Suppressor macrophage (primary cell): ENCODE data around the gene RNPEPL1.
"Not testable (repeated sequence)": the region's sequence is repeated elsewhere in the genome, so short reads cannot be mapped to it uniquely, and the experiment has no call there.

Source experiments
- DNase-seq, 4 experiments: peaks; one replicate each; pipeline ENCODE4 v3.0.0-alpha.2; 2020 to 2022

The RNPEPL1 gene

GRCh38 chr2:240539101-240539500, 29.2 kb upstream of the RNPEPL1 start:
- not testable (repeated sequence) for DNase-seq

DNA sequence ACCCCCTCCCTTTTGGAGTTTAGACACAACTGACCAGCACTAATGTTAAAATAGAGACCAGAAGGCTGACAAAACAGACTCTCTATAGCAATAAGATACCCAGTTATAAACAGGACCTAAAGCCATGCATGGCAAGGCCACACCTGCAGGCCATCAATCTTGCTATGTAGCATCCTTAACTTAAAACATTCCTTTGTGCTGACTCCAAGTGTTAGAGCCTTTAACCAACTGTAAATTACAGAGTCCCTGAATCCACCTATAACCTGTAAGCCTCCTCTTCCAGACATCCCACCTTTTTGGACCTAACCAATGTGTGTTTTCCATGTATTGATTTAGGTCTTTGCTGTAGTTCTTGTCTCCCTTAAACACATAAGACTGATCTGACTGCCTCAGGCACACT, 28.4 kb upstream of the RNPEPL1 start:
- no peak for DNase-seq

- DNase-seq = no peak
Observed at GRCh38 chr2:240551288-240551687, 17.0 kb upstream of the RNPEPL1 start.

- no peak for DNase-seq
Observed at GRCh38 chr2:240551811-240552210, 16.5 kb upstream of the RNPEPL1 start.

DNA sequence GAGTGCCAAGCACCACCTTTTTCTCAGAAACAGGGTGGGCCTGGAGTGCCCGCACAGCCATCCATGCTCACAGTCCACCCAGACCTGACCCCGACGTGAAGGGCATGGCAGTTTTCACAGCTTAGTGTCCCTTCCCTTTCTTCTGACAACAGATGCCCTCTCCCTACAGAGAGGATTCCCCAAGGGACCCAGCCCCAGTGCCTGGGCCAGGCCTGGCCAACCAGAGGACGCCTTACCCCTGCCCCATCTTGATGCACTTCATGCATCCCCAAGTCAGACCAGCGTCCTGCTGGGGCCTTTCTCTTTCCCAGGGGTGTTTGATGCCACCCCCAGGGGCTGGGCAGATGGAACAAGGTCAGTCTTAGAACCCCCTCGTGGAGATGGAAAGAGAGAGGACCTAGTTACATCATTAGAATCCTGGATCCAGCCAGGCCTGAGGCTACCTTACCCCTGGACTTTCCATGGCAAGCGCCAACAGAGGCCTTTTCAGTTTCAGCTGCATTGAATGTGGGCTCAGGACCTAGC, 14.3 kb upstream of the RNPEPL1 start:
- no peak for DNase-seq

- no peak for DNase-seq
Observed at GRCh38 chr2:240554767-240555493, 13.4 kb upstream of the RNPEPL1 start.

- DNase-seq = no peak
Observed at GRCh38 chr2:240555541-240556250, 12.6 kb upstream of the RNPEPL1 start.

DNA sequence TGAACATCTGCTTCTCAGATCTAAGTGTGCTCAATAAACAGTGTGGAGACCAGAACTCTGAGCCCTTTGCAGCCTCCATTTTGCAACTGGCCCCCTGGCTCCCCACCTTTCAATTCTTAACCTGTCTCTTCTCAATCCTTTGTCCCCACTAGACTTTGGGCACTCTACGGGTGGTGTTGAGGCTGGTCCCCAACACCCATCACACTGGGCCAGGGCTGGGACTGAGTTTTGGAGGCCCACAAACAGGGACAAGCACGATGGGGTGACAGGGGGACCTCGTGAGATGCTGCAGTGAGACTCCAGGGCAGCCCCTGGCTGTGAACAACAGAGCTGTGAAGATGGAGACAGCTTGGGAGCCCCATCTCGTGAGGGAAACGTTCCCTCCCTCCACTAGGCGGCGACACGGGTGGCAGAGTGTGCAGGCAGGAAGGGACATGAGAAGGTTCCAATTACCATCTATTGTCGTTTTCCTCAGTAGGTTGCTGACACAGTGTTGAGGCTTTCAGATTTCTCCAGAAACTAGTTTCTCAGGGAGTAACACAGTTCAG, 11.7 kb upstream of the RNPEPL1 start:
- DNase-seq = peak; percentile 33 to 71 (median 52)

GRCh38 chr2:240557101-240557751, 11.1 kb upstream of the RNPEPL1 start:
- DNase-seq = no peak

GRCh38 chr2:240557808-240558207, 10.5 kb upstream of the RNPEPL1 start, which contains the start of gene ANKMY1:
Gene ANKMY1, minus strand, starts transcription at chr2:240557988. Its CDS starts 653 bp downstream, at chr2:240557335.
- DNase-seq = peak; percentile 69 to 90 (median 76)

DNA sequence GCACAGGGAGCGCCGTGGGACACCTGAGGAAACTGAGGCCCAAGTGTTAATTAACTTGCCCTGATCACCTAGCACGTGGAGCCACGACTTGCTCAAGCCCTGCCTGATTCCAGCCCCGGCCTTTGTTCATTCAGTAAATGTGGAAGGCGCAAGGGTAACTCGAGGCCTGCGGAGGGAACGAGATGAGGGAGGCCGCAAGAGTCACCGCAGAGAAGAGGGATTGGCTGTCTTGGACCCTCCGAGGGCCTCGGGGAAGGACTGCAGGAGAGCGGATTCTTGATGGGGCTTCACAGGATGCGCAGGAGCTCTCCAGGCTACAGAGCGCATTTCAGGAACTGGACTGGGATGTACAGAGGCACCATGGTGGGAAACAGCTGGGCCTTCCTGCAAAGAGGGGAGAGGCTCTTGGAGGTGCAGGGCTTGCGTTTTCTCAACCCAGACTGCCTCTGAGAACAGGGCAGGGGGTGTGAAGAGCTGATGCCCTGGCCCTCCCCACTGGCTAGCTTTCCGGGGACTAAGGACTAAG, 10.0 kb upstream of the RNPEPL1 start:
- DNase-seq = no peak

- no peak for DNase-seq
Observed at GRCh38 chr2:240559286-240559685, 9.0 kb upstream of the RNPEPL1 start.

- DNase-seq = peak; percentile 98 to 99 (median 98)
Observed at GRCh38 chr2:240560084-240560479, 8.2 kb upstream of the RNPEPL1 start, which contains the start of gene DUSP28. Gene DUSP28, plus strand, starts transcription at chr2:240560357. Its CDS starts 328 bp downstream, at chr2:240560685.

DNA sequence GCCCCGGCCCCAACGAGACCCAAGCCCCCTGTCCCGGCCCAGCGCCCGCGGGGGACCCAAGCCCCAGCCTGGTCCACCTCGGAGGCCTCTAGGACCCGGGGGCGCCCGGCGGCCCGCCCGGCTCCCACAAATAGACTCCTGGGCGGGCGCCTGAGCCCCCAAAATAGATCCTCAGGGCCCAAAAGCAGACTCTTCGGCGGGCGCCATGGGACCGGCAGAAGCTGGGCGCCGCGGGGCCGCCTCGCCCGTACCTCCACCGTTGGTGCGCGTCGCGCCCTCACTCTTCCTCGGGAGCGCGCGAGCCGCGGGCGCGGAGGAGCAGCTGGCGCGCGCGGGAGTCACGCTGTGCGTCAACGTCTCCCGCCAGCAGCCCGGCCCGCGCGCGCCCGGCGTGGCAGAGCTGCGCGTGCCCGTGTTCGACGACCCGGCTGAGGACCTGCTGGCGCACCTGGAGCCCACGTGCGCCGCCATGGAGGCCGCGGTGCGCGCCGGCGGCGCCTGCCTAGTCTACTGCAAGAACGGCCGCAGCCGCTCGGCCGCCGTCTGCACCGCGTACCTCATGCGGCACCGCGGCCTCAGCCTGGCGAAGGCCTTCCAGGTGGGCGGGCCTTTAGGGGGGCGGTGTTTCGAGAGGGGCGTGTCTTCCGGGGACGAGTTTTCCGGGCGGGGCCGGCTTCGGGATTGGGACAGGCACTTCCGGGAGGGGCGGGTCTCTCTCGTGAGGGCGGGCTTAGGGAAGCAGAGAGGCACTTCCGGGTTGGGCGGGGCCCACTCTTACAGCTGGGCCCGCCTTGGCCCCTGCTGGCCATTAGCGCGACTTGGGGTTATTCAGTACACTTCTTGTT, 7.6 kb upstream of the RNPEPL1 start:
- peak; percentile 99 to 100 (median 99) for DNase-seq

- peak; percentile 71 to 90 (median 80) for DNase-seq
Observed at GRCh38 chr2:240561325-240561971, 6.8 kb upstream of the RNPEPL1 start.

- DNase-seq = not testable (repeated sequence)
Observed at GRCh38 chr2:240563231-240563630, 5.1 kb upstream of the RNPEPL1 start.

DNA sequence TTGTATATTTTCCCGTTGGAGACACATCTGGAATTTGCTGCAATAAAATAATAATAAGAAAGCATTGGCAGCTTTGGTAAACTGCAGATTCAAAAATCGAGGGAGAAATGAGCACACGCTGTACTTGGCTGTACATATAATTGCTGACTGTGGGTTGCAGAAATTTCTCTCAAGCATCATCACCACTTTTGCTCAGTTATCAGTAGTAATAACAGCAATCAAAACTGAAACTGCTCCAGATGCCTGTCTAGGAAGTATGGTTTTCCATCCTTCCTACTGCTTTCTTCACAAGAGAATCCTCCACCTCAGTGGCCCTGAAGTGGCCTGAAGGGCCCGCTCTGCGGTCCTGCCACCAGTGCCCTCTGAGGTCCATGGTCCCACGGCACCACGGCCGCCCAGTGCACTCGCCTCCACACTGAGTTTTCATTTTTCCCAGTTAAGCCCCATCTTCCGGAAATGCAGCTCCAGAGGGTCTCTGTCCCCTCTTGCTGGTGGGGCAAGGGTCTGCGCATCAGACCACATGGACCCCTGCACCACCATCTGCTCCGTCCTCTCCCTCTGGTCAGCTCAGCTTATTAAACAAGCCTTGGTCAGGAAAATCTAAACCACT, 4.2 kb upstream of the RNPEPL1 start:
- no peak for DNase-seq

GRCh38 chr2:240564561-240565332, 3.5 kb upstream of the RNPEPL1 start:
- DNase-seq = peak in 2 of 4 experiments; percentile 27 to 42

DNA sequence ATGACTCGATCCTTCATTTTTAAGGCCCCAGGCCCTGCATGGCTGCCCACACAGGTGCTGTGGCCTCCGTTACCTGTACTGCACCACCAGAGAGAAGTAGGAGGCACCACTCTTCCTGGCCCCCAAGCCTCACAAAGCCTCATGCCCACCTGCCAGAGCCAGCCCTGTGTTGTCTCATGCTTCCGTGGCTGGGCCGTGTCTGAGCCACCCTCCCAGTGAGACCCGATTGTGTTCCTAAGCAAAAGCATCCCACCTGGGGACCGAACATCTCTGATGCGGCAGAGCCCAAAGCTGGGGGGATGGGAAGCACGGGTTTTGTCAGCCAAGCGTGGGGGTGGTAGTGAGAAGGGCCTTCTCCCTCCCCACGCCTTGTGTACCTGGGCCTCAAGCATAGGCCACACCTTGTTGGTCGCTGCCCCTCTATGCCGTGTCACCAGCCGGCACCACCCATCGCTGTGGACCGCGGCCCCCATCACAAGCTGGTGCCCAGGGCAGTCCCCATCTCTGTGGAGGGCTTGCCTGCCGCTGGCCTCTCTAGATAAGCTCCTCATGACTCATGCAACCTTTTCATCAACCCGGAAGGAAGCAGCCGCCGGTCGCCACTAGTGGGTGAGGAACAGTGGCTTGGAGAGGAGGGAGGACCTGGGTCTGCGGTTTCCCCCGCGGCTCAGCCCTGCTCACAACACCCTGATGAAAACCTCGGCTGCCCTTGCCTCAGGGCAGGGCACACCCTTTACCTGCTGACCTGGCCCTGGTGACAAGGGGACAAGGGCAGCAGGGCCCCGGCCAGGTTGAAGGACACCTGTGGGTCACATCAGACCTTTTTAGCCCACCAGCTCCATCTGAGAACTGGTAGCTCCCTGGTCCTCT, 2.7 kb upstream of the RNPEPL1 start:
- DNase-seq = peak; percentile 88 to 94 (median 94)
